GM12872 (cell line): ENCODE data around the gene ALX4.

Experiments
- CTCF ChIP-seq: IDR thresholded peaks from 3 replicates; pipeline ENCODE4 v1.5.1; 2011; ENCODE audit warnings: low read depth, mild to moderate bottlenecking, low read length, moderate library complexity; ENCODE audit not compliant: insufficient read depth

ALX4 gene

GRCh38 chr11:44221992-44222391 lies 87.9 kb downstream of the ALX4 start:
- TF ChIP-seq CTCF: no peak

GRCh38 chr11:44221456-44221855 lies 88.5 kb downstream of the ALX4 start:
- no peak for TF ChIP-seq CTCF

GRCh38 chr11:44219830-44220796 lies 89.8 kb downstream of the ALX4 start:
- TF ChIP-seq CTCF: no peak

GRCh38 chr11:44217432-44217831 lies 92.5 kb downstream of the ALX4 start:
- no peak for TF ChIP-seq CTCF

- no peak for TF ChIP-seq CTCF
These were observed 96.8 kb downstream of the ALX4 start for GRCh38 chr11:44213148-44213547.

GRCh38 chr11:44212128-44212527 lies 97.8 kb downstream of the ALX4 start:
- no peak for TF ChIP-seq CTCF
